Naive thymus-derived CD4-positive, alpha-beta T cell (primary cell): Measurements from ENCODE around the gene PON1. TPM values are rescaled to one million over a fixed set of nuclear protein-coding genes. Genes with fewer than 3 reads are reported as not detected.

Experiments
- ATAC-seq: fragments of 150-1000 bp; cut with Tn5 transposase; 2 replicates; pipeline ENCODE4 v1.10.0; 2021; ENCODE audit warnings: mild to moderate bottlenecking, moderate library complexity
- CTCF ChIA-PET: fragments of 350-600 bp; sonication (Branson Sonifier 250); formaldehyde crosslinking; loops from one replicate; lab custom pipeline; 2021; ENCODE audit warnings: antibody characterized with exemption; lab: Charles Lee
- POLR2A ChIA-PET: fragments of 350-600 bp; sonication (Branson Sonifier 250); formaldehyde crosslinking; loops from one replicate; lab custom pipeline; 2021; ENCODE audit warnings: antibody characterized with exemption, inconsistent platforms; lab: Charles Lee
- DNase-seq, 9 donors: peaks; one replicate each; pipeline versions ENCODE4 v3.0.0 to v3.0.0-alpha.2; 2020 to 2022; ENCODE audit warnings: mixed read lengths in 1 of 9
- H3K27ac ChIP-seq: one replicate; pipeline ENCODE4 v1.7.0; 2013; ENCODE audit warnings: mild to moderate bottlenecking, low read depth, low read length, moderate library complexity
- H3K27me3 ChIP-seq, 2 donors: one replicate each; pipeline ENCODE4 v1.7.0; 2013; ENCODE audit warnings: low read length in 2 of 2, mild to moderate bottlenecking in 2 of 2, moderate library complexity in 2 of 2; ENCODE audit not compliant: control insufficient read depth in 2 of 2, insufficient read depth in 2 of 2
- H3K36me3 ChIP-seq, 3 experiments: 1 replicate in 2 of 3; 2 replicates in 1 of 3; pipeline ENCODE4 v1.7.0; 2013; ENCODE audit warnings: low read length in 3 of 3, mild to moderate bottlenecking in 3 of 3, moderate library complexity in 1 of 3; ENCODE audit not compliant: insufficient read depth in 3 of 3, control insufficient read depth in 2 of 3
- H3K4me1 ChIP-seq, 2 donors: one replicate each; pipeline ENCODE4 v1.7.0; 2013; ENCODE audit warnings: low read length in 2 of 2, mild to moderate bottlenecking in 2 of 2, moderate library complexity in 1 of 2; ENCODE audit not compliant: control insufficient read depth in 2 of 2, insufficient read depth in 2 of 2
- H3K4me3 ChIP-seq: 2 replicates; pipeline ENCODE4 v1.7.0; 2013; ENCODE audit warnings: mild to moderate bottlenecking, low read length
- H3K9me3 ChIP-seq, 3 experiments: 1 replicate in 2 of 3; 2 replicates in 1 of 3; pipeline ENCODE4 v1.7.0; 2013; ENCODE audit warnings: low read length in 3 of 3; ENCODE audit not compliant: control insufficient read depth in 2 of 3
- H3K27ac Mint-ChIP-seq, 9 donors: one replicate each; pipeline ENCODE4 v1.8.0; 2020 to 2022; ENCODE audit warnings: mixed read lengths in 9 of 9, mild to moderate bottlenecking in 8 of 9, moderate library complexity in 5 of 9, inconsistent platforms in 2 of 9
- H3K27me3 Mint-ChIP-seq, 5 donors: one replicate each; pipeline ENCODE4 v1.8.0; 2021 to 2022; ENCODE audit warnings: mixed read lengths in 5 of 5, mild to moderate bottlenecking in 1 of 5
- H3K36me3 Mint-ChIP-seq, 5 donors: one replicate each; pipeline ENCODE4 v1.8.0; 2020 to 2022; ENCODE audit warnings: mixed read lengths in 5 of 5, mild to moderate bottlenecking in 3 of 5, inconsistent platforms in 1 of 5
- H3K4me1 Mint-ChIP-seq, 7 donors: one replicate each; pipeline ENCODE4 v1.8.0; 2020 to 2022; ENCODE audit warnings: mixed read lengths in 7 of 7, mild to moderate bottlenecking in 3 of 7, inconsistent platforms in 1 of 7
- H3K4me3 Mint-ChIP-seq, 10 donors: one replicate each; pipeline ENCODE4 v1.8.0; 2020 to 2022; ENCODE audit warnings: mild to moderate bottlenecking in 10 of 10, mixed read lengths in 10 of 10, moderate library complexity in 6 of 10, inconsistent platforms in 2 of 10
- H3K9me3 Mint-ChIP-seq, 11 donors: one replicate each; pipeline ENCODE4 v1.8.0; 2020 to 2022; ENCODE audit warnings: mixed read lengths in 11 of 11, mild to moderate bottlenecking in 4 of 11, inconsistent platforms in 1 of 11, moderate library complexity in 1 of 11
- intact Hi-C, 2 donors: fragments of 100-400 bp; cut with micrococcal nuclease; formaldehyde crosslinking; loops; one replicate each; pipeline ENCODE4 v1.15.1; 2023
- polyA plus RNA-seq, 2 donors: library from polyadenylated mRNA; unstranded; fragments of 300-500 nt; fragmentation: Illumina TruSeq; gene quantifications; one replicate each; pipeline ENCODE4 v1.2.3, GENCODE V29; 2021
- total RNA-seq, 6 experiments: library from RNA in 5 of 6; stranded (reverse) in 5 of 6; gene quantifications; 1 replicate in 5 of 6; 2 replicates in 1 of 6; pipeline ENCODE4 v1.2.3 and lab custom pipeline; 2021 to 2026

Gene PON1
- total and polyA plus RNA-seq, 7 experiments from 2014 or later: not detected

GRCh38 chr7:95251966-95252365, 72.4 kb downstream of the PON1 start:
- CTCF ChIA-PET: no interaction called here
- Mint-ChIP-seq H3K27me3 (peaks cover 0 to 17% (median 5%) of the 10 kb centered on the region in 5 donors), H3K4me3 (no peak overlapping the region)

GRCh38 chr7:95250571-95250970, 73.8 kb downstream of the PON1 start:
- Mint-ChIP-seq H3K4me3 (no peak overlapping the region), H3K27me3 (peaks cover 0 to 21% (median 8%) of the 10 kb centered on the region in 5 donors), H3K27ac (no peak overlapping the region), H3K4me1 (peaks cover 0 to 2% (median 0%) of the 10 kb centered on the region in 7 donors), H3K36me3 (no peaks in the 10 kb centered on the region), H3K9me3 (no peaks in the 10 kb centered on the region)
- Histone ChIP-seq H3K27me3 (no peaks in the 10 kb centered on the region), H3K27ac (no peak overlapping the region), H3K4me3 (no peak overlapping the region), H3K4me1 (no peaks in the 10 kb centered on the region), H3K9me3 (no peaks in the 10 kb centered on the region), H3K36me3 (no peaks in the 10 kb centered on the region)
- intact Hi-C loops: no loop called here
- DNase-seq (no peak), ATAC-seq (no peak)
- CTCF ChIA-PET: no interaction called here
- POLR2A ChIA-PET: no interaction called here

More at GRCh38 chr7:95251966-95252365, 72.4 kb downstream of the PON1 start:
- Histone ChIP-seq H3K4me1 (no peaks in the 10 kb centered on the region), H3K4me3 (no peak overlapping the region), H3K9me3 (no peaks in the 10 kb centered on the region), H3K27ac (no peak overlapping the region), H3K36me3 (no peaks in the 10 kb centered on the region), H3K27me3 (no peaks in the 10 kb centered on the region)
- intact Hi-C loops: no loop called here
- Mint-ChIP-seq H3K4me1 (no peaks in the 10 kb centered on the region), H3K9me3 (no peaks in the 10 kb centered on the region), H3K27ac (no peak overlapping the region), H3K36me3 (no peaks in the 10 kb centered on the region)
- DNase-seq: no peak
- POLR2A ChIA-PET: no interaction called here
- no peak for ATAC-seq

Other genes starting within 250 kb of the PON1 start
- gene PON3, start 71.8 kb upstream of the PON1 start, total RNA-seq: not detected
- under 1 TPM in 1 of 2 donors, not detected in 1; 0.65 TPM for gene PON3, start 71.8 kb upstream of the PON1 start, polyA plus RNA-seq
- gene PON2, start 110.5 kb upstream of the PON1 start, total RNA-seq: 10 to 100 TPM in 2 of 5 experiments, 1 to 10 TPM in 3; 2.9 to 11.3 (median 8.3) TPM
- gene PON2, start 110.5 kb upstream of the PON1 start, polyA plus RNA-seq: 1 to 10 TPM; 1.6 to 4.0 TPM
- gene ASB4, start 161.4 kb upstream of the PON1 start, total RNA-seq: not detected
- not detected for gene ASB4, start 161.4 kb upstream of the PON1 start, polyA plus RNA-seq